ENCODE data around the gene DRAXIN.
A peak's percentile ranks its signal among the peaks of the same experiment; 100 is the strongest.

DRAXIN gene

DNA sequence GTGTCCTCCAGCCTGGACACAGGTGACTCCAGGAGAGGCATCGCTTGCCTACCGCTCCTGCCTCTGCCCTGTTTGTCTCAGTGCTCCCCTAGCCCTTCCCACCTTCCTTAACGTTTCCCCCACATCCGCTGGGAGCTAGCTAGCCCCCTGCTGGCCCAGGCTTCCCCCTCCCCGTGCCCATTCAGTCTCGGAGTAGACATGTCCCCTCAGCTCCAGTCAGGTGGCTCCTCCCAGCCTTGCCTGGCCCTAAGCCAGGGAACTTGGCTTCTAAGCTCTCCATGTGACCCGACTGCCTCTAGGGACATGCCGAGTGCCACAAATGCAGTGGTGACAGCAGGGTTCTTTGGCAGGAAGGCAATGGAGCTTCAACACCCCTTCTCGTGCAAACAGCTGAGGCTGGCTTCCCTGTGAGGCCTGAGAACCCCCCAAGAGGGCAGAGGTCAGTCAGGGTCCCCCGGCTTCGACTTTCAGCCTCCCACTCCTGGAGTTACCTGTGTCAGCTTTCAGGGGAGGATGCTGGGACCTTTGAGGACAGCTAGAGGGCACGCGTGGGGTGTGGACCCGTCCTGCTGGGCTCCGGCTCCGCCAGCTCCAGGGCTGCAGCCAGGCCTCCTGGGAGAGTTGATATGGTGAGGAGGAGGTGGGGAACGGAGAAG, 16.2 kb downstream of the DRAXIN start:
- DNase-seq (ENCODE audit: low read depth, low spot score): no peak

DNA sequence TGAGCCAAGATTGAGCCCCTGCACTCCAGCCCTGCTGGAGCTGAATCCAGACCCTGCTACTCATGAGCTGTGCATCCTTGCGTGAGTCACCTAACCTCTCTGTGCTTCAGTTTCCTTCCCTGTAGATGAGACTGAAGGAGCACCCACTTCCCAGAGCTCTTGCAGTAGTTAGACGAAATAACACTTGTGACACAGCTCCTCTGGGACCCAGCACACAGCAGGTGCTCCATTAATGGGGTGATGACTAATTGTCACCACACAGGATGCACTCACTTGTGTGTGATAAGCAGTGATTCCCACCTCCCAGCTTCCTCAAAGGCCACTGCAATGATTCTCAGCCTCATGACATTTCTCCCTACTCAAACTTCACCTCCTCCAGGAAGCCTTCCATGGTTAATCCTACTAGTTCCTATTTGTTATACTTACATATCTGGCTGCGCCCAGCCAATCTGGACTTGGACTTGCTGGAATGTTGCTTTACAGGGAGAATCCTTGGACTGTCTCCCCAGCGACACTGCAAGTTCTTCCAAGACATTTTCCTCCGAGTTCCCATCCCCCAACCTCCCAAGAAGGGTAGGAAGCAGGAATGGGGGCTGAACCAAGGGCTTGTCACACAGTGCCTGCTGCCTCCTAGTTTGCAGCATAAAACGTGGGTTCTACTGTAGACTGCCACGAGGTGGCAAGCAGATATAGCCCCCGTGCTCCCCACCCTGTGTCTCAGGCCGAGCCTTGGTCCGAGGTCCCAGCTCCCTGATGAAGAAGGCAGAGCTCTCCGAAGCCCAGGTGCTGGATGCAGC, 17.2 kb downstream of the DRAXIN start:
- no peak for DNase-seq (ENCODE audit: low read depth, low spot score)

DNA sequence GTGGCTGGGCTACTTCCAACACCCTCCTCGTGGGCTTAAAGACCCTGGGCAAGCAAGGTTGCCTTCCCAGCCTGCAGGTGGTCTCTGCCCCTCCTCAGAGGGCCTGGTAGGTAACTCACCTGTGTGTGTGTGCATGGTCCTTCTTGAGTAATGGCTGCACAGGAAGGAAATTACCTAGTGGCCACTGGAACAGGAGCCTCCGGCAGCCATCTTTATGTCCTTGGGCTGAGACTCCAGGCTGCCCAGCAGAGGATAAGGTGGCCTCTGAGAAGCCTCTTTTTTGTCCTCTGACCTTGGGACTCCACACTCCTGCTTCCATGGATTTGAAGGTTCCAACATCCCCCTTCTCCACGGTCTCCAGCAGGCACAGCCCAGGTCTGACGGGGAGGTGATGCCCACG, 20.0 kb downstream of the DRAXIN start:
- DNase-seq (ENCODE audit: low read depth, low spot score): no peak

DNA sequence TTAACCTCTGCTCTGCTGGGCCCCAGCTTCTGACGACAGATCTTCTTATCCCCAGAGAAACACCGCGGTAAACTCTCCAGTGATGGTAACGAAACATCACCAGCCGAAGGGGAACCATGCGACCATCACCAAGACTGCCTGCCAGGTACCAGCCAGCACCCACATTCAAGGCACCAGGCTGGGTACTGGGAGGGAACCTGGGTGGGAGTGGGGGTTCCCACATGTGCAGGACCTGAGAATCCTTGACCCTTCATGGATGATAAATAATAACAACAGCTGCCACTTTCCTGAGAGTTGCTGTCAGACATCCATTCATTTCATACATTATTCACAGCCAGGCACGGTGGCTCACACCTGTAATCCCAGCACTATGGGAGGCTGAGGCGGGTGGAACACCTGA, 20.8 kb downstream of the DRAXIN start:
- no peak for DNase-seq (ENCODE audit: low read depth, low spot score)

DNA sequence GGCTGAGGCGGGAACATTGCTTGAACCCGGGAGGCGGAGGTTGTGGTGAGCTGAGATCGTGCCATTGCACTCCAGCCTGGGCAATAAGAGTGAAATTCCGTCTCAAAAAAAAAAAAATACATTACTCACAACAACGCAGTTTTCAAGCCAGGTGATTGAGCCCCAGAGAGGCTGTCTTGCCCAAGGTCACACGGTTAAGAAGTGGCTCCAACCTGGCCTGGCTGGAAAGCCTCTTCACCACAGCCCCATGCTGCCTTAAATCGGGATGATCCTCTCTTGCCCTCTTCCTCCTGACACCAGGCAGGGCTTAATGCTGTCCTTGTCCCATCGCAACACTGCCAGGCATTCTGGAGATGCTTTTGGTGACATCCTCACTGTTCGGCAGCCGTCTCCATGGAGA, 21.6 kb downstream of the DRAXIN start:
- no peak for DNase-seq (ENCODE audit: low read depth, low spot score)

DNA sequence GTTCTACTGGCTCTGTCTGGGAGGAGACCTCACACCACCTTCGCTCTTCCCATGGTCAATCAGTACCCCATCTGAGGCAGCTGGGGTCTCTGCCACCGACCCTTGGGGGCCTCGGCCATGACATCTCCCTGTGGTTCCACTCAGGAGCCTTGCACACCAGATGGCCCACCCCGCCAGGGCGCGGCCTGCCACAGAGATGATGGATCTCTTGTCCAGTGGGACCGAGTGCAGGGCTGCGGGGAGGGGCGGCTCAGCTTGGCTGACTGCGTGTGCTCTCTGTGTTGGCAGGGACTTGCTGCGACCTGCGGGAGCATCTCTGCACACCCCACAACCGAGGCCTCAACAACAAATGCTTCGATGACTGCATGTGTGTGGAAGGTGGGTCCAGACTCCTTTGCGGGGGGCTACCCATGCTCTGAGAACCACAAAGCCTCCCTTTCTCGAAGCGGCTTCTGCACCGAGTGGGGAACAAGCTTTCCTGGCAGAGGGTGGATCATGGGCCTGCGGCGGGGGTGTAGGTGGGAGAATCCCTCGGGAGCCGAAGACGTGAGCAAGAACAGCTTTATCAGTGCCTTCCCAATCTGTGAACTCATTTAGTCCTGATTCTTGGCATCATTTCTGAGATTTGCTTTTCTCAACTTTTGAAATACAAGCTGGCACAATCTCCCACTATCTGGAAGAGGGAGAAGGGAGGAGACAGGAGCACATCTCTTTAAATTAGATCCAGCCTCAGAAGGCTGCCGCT, 23.5 kb downstream of the DRAXIN start:
- no peak for DNase-seq (ENCODE audit: low read depth, low spot score)

DNA sequence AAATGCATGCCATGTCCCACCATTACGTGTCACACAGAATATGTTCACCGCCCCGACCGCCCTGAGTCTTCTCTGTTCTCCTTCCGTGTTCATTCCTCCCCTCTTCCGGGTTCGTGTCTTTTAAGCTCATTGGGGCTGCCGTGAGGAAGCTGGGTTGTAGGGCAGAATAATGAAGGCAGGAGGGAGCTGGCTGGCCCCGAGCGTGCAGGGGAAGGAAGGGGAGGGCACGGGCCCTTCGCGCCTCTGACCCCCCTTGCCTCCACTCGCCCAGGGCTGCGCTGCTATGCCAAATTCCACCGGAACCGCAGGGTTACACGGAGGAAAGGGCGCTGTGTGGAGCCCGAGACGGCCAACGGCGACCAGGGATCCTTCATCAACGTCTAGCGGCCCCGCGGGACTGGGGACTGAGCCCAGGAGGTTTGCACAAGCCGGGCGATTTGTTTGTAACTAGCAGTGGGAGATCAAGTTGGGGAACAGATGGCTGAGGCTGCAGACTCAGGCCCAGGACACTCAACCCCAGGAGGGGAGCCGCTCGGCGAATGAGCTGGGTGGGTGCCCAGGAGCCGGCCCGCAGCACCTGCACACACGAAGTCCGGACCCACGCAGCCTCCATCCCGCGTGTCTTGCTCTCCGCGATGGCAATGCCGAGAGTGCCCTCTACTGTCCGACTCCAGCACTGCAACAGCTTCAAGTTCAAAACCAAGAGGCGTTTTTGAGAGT, 28.0 kb downstream of the DRAXIN start:
- DNase-seq (ENCODE audit: low read depth, low spot score): peak; percentile 83

DNA sequence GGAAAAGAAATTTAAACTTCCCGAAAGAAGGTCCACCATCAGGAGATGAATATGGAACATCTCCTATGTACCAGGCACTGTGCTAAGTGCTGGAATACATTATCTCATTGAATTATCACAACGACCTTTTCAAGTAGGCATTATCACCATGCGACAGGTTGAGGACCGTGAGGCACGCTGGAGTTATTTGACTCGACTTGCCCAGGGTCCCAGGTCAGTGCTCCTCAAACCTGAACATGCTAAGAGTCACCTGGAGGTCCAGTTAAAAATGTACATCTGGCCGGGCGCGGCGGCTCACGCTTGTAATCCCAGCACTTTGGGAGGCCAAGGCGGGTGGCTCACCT, 28.5 kb downstream of the DRAXIN start:
- DNase-seq (ENCODE audit: low read depth, low spot score): no peak

DNA sequence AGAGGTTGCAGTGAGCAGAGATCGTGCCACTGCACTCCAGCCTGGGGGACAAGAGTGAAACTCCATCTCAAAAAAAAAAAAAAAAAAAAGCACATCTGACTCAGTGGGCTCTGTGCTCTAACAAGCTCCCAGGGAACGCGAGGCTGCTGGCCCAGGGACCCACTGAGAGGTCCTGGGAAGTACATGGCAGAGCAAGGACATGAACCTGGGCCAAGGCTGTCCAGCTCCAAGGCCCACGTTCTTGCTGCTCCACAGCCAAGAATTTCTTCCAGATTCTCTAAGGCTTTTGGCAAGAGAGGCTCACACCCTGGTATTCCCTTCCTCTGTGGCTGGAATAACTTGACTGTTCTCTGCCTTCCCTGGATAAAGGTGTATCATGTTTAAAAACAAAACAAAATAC, 29.0 kb downstream of the DRAXIN start:
- no peak for DNase-seq (ENCODE audit: low read depth, low spot score)

DNA sequence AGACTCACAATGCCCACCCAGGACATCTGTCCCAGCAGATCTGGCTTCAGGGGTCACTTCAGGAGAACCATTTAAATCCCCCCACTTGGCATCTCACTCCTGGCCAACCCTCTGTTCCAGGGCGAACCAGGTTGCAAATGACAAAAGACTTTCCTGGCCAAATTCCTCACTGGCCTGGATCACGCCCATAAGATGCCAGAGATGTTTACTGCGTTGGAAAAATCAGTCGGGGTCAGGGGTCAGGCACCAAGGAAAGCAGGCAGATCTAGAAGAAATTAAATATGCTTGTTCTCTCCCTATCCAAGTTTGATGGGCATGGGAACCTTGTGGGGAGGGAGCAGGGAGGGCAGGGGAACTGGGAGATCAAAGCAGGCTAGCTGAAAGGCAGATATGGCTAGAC, 29.8 kb downstream of the DRAXIN start:
- no peak for DNase-seq (ENCODE audit: low read depth, low spot score)

DNA sequence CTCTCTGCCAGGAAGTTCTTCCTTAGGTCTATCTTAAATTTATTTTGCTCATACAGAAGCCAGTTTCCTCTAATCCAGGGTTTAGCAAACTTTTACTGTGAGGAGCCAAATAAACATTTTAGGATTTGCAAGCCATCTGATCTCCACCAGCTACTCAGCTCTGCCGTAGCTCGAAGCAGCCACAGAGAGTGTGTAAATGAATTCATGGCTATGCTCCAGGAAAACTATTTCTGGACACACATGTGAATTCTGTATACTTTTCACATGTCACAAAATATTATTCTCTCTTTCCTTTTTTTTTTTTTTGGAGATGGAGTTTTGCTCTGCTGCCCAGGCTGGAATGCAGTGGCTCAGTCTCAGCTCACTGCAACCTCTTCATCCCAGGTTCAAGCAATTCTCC, 31.0 kb downstream of the DRAXIN start:
- no peak for DNase-seq (ENCODE audit: low read depth, low spot score)

DNA sequence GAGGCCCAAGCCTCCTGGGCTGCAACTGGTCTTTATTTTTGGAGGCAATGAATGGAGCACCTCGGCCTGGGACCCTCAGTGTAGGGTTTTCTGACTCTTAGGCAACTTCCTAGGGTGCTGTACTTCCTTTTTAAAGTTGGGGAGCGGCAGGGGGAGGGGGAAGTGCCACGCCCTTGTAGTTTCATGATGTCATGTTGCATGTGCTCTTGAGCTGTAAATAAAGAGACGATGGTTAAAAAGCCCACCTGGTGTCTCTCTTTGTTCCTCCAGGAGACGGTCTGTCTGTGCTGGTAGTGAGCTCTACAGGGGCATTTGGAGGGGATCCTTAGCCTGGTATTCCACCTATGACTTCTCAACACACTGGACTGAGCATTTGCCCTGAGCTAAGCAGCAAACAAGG, 34.1 kb downstream of the DRAXIN start:
- DNase-seq (ENCODE audit: low read depth, low spot score): no peak

DNA sequence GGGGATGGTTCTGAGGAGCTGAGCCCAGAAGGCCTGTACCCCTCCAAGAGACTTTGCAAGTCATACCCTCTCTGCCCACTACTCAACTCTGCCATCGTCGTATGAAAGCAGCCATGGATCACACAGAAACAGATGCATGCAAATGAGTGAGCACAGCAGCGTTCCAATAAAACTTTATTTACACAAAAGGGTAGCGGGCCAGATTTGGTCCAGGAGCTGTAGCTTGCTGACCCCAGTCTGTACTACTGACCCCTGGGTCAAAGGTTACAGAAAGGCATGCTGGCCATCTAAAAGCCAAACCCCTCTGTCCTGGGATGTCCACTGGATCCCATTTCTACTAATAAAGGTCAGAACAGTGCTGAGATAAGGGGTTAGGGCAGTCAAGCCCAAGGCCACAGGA, 35.6 kb downstream of the DRAXIN start:
- no peak for DNase-seq (ENCODE audit: low read depth, low spot score)

DNA sequence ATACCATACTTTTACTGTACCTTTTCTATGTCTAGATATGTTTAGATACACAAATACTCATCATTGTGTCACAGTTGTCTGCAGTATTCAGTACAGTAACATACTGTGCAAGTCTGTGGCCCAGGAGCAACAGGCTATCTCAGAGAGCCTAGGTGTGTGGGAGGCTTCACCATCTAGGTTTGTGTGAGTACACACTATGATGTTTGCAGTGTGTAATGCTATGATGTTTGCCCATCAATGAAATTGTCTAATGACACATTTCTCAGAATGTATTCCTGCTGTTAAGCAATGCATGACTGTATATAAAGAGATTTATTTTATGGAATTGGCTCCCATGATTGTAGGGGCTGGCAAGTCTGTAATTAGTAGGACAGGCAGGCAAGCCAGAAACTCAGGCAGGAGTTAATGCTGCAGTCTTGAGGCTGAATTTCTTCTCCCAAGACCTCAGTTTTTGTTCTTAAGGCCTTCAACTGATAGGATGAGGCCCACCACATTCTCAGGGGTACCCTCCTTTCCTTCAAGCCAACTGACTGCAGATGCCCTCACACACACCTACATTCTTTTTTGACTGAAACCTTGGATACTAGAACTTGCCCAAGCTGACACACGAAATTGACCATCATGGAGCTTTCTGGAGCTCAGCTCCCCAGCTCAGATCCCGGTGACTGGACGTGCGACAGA, 36.8 kb downstream of the DRAXIN start:
- no peak for DNase-seq (ENCODE audit: low read depth, low spot score)

DNA sequence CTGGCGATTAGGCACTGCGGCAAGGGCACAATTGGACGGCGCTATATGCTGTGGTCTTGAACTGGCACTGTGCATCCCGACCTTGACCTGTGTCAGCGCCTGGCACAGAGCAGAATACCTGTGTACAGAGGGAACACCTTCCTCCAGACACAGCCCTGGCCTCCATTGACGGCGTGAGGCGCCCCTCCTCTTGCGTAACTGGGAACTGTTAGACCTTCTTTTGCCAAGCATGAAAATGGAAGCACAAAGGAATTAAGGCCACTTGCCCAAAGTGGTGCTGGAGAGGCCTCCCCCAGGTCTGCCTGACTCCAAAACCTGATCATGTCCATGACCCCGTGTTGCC, 37.6 kb downstream of the DRAXIN start:
- DNase-seq (ENCODE audit: low read depth, low spot score): no peak

DNA sequence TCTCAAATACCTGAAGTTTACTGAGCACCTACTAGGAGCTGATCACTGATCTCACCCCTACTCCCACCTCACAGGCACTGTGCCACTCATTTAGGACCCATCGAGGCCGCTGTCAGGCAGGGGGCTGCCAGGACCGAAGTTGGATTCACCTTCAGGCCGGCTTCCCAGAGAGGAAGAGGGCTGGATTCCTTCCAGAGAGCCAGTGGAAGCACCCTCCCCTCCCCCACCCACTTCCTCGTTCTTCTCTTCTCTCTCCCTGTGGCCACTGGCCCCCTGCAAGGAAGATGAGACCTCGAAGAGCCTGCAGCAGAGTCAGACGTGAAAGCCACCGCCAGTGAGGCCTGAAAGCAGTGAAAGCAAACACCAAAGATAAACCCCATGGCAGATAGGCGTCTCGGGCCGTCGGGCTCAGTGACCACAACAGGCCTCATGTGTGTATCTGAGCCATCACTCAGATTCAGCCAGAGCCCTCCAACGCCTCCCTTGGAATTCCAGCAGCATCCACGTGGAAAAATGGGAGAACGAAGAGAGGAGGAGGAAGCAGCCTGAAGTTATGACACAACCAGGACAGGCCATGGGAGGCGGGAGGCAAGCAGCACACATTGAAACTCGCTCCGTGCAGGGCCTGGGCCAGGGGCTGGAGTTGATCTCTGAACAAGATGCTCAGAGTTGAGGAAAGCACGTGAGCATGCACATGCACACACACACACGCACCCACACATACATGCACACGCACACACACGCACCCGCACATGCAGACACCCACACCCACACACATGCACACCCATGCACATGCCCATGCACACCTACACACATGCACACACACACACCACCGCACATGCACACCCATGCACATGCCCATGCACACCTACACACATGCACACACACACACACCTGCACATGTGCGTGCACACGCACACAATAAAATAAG, 38.3 kb downstream of the DRAXIN start:
- peak; percentile 50 for DNase-seq (ENCODE audit: low read depth, low spot score)

DNA sequence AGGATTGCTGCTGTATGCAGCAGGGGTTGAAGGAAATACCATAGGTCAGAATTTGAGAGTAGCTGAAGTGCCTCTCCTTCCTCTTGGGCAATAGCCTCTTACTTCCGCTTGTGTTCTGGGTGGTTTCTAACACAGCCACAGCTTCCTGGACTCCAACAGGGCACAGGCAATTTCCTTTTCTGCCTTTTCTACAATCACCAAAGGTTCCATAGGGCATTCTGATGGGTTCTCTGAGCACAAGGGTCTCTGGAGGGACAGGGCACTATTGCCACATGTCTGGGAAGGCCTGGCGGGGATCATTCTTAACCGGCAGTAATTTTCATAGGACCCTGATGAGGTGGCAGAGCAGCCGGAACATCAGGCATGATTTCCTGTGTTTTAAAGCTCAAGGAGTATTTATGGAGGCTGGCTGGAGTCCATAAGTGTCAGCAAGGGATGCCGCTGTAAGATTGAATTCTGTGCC, 39.0 kb downstream of the DRAXIN start:
- no peak for DNase-seq (ENCODE audit: low read depth, low spot score)

DNA sequence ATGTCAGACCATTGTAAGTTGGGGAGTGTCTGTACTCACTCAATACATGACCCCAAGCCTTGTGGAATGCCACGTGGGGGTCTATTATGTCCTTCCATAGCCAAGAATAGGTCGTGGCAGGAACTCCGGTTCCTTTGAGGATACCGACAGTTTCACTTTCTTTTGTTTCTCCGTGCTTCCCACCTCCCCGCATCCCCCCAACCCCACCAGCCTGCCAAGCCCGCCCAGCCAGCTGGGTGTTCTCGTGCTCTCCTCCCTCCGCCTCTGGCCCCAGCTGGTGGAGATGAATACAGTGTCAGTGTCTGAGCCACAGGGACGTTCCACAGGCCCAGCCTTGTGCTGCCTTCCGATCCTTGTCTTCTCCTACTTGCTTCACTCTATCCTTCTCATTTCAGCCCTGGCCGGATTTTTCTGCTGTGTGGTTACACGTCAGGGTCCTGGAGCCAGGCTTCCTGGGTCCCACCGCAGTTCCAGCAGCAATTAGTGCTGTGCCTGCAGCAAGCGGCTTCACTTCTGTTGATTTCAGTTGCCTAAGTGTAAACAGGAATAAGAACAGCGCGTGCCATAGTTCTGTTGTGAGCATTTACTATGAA, 40.3 kb downstream of the DRAXIN start:
- DNase-seq (ENCODE audit: low read depth, low spot score): peak; percentile 78

DNA sequence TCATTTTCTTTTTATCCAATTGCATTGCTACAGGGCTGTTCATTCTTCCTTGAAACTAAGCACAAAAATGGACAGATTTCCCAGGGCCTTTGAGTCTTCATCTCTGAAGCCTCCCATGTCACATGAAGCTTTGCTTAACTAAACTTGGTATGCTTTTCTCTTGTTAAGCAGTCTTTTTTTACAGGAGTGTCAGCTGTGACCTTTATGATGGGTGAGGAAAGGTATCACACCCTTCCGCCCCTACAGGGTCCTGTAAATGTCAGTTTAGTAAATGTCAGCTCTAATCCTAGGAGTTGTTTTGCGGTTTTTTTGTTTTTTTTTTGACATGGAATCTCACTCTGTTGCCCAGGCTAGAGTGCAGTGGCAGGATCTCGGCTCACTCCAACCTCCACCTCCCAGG, 41.8 kb downstream of the DRAXIN start:
- no peak for DNase-seq (ENCODE audit: low read depth, low spot score)

DNA sequence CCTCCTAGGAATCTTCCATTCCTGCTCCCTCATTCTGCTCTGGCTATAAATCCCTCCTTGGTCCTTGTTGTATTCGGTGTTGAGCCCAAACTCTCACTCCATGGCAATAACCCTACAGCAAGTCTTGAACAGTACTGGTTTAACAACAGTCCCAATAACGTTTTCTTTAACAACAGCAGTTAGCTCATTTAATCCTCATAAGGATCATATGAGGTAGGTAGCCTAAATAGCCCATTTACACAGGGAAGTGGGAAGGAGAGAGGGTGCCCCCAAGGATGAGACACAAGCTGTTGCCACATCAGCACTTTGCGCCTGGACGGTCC, 44.0 kb downstream of the DRAXIN start:
- DNase-seq (ENCODE audit: low read depth, low spot score): no peak

All from astrocyte of the hippocampus (primary cell).